GM04503 (cell line): Measurements from ENCODE around the gene CFAP210.
"Not testable (repeated sequence)": the region's sequence is repeated elsewhere in the genome, so short reads cannot be mapped to it uniquely, and the experiment has no call there.

ENCODE experiments used
- DNase-seq: peaks from one replicate; pipeline ENCODE4 v3.0.0-alpha.2; 2012; ENCODE audit warnings: low read depth

The CFAP210 gene

GRCh38 chr2:169619946-169620345 lies 74.3 kb downstream of the CFAP210 start:
- peak; percentile 39 for DNase-seq

- not testable (repeated sequence) for DNase-seq
These were observed 78.2 kb downstream of the CFAP210 start for GRCh38 chr2:169615982-169616381.

- DNase-seq: no peak
These were observed 80.3 kb downstream of the CFAP210 start for GRCh38 chr2:169613876-169614275.

GRCh38 chr2:169609264-169609663 lies 84.9 kb downstream of the CFAP210 start:
- DNase-seq: no peak

- no peak for DNase-seq
These were observed 94.6 kb downstream of the CFAP210 start for GRCh38 chr2:169599568-169599967.

GRCh38 chr2:169598982-169599381 lies 95.2 kb downstream of the CFAP210 start:
- no peak for DNase-seq

GRCh38 chr2:169596546-169596945 lies 97.7 kb downstream of the CFAP210 start:
- DNase-seq: not testable (repeated sequence)
